ENCODE results near the gene MMAA.
"Not testable (repeated sequence)": the region's sequence is repeated elsewhere in the genome, so short reads cannot be mapped to it uniquely, and the experiment has no call there.

The MMAA gene

DNA sequence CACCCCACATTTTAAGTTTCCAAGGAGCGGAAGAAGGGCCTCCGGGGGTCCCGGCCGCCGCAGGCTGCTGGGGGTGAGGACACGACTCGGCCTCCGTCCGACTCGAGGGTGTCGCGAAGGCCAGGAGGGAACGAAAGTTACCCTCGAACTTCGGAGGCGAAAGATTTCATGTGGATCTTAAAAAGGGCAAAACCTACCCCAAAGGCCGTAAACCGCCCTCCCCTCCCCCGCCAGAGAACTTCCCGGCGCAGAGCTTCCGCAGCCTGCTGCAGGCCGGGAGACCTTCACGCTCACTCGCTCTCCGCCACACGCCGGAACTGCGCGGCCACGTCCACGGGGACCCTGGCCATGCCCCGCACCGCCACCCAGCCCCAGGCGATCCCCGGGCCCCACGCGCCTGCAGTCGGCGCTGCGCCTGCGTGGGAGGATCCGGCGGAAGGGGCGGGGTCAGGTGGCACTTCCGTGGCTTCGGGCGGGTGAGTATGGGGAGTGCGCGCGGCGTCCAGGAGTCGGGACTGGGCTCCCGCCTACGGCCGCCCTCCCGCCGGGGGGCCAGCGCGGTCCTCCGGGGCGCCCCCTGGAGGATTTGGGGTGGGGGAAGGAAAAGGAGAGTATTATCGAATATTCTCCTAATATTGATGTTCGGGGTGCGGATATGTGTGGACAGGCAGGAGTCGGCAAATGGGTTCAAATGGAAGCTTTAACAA, at the start of gene MMAA:
TSS of gene MMAA (plus strand) at position 454 of the 707 bp plus-strand sequence. CDS start 19,755 bp downstream, outside the sequence.
- peak; percentile 92 for DNase-seq (ENCODE audit: low read depth)

DNA sequence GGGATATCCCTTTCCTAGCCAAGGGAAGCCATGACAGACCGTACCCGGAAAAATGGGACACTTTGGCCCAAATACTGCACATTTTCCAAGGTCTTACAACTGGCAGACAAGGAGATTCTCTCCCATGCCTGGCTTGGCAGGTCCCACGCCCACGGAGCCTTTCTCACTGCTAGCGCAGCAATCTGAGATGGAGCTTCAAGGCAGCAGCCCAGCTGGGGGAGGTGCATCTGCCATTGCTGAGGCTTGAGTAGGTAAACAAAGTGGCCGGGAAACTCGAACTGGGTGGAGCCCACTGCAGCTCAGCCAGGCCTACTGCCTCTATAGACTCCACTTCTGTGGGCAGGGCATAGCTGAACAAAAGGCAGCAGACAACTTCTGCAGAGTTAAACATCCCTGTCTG, 44.6 kb upstream of the MMAA start:
- DNase-seq (ENCODE audit: low read depth), result not testable (repeated sequence)

GRCh38 chr4:145580906-145581305, 38.3 kb upstream of the MMAA start:
- no peak for DNase-seq (ENCODE audit: low read depth)

DNA sequence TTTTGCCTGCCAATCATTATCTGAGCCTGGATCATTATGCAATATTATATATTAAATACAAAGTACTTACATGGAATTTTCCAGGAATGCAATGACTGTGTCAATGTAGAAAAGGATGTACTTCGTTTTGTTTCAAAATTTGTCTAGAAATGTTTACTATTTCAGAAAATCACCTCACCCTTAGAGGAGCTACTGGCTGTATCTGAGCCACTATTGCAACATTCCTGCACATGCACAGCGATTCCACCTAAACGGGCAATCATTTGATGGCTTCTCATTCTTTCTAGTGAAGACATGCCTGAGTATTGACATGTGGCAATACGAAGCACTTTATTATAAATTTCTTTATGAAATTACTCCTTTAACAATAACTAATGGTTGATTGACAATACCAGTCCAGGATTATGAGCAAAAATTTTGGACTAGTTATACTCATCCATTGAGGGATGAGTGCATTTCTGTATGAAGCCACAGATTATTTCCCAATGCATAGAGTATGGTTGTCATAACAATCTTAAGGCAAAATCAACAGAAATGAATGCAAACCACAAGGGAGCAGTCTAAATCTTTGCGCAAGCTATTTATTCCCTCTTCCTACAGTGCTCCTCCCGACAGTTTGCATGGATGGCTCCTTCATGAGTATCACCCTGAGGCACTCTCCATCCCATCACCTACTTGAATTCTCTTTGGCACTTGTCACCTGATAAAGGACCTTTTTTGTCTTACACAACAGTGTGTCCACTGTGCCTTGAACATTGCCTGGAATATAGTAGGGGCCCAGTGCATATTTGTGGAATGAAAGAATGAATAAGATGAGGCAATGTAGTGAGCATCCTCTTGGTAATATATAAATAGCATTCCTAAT, 35.8 kb upstream of the MMAA start:
- DNase-seq (ENCODE audit: low read depth), result no peak

- DNase-seq (ENCODE audit: low read depth), result no peak
Observed at GRCh38 chr4:145587088-145587754, 32.0 kb upstream of the MMAA start.

GRCh38 chr4:145589381-145589780, 29.8 kb upstream of the MMAA start:
- DNase-seq (ENCODE audit: low read depth), result not testable (repeated sequence)

- no peak for DNase-seq (ENCODE audit: low read depth)
Observed at GRCh38 chr4:145589916-145590702, 29.1 kb upstream of the MMAA start.

- DNase-seq (ENCODE audit: low read depth), result no peak
Observed at GRCh38 chr4:145602129-145602760, 16.9 kb upstream of the MMAA start.

GRCh38 chr4:145605941-145606340, 13.2 kb upstream of the MMAA start:
- DNase-seq (ENCODE audit: low read depth), result no peak

GRCh38 chr4:145609481-145610427, 9.4 kb upstream of the MMAA start:
- DNase-seq (ENCODE audit: low read depth), result peak; percentile 35

- DNase-seq (ENCODE audit: low read depth), result no peak
Observed at GRCh38 chr4:145613566-145614232, 5.5 kb upstream of the MMAA start.

DNA sequence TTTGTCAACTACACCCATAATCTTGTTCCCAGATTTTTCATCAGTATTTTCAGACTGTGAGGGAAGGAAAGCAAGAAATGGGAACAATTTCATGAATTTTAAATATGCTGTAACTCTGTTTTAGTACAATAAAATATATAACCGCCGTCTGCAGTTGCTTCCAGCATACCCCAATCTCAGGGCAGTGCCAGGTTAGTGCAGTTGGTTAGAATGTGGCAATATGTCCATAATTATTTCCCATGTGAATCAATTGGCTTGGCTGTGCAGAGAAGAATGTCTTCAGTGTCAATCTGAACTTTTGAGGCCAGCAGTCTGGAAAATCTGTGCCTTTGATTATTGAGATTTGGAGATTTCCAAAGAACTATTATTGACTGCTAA, 5.0 kb upstream of the MMAA start:
- no peak for DNase-seq (ENCODE audit: low read depth)

DNA sequence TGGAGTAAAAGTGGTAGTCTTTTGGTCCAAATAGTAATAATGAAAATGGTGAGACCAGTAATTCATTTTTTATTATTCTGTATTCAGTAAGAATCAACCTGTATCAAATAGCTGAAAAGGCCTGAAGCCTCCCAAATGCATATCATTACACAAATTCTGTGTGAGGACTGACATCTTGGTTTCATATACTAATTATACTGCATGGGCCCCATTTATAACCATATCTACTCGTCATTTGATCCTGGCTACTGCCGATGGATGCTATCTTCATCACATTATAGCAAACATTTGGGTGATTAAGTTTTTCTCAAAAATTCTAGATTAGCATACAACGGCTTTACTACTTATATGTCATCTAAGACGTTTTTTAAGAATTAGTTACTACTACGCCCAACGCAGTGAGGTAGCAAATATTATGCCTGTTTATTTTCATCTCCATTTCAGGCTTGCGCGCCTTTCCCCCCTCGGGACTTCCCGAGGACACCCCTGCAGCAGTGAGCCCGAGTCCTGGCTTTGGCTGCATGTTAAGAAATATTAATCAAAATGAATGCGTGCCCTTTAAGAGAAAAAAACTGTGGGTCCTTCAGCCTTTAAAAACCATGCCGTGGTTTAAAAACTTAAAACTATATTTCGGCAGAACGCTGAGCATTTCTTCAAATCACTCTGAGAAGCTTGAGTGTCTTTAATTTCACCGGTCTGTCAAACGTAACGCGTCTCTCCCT, 814 bp upstream of the MMAA start:
- no peak for DNase-seq (ENCODE audit: low read depth)

GRCh38 chr4:145619639-145619996, 433 bp downstream of the MMAA start:
- peak; percentile 20 for DNase-seq (ENCODE audit: low read depth)

DNA sequence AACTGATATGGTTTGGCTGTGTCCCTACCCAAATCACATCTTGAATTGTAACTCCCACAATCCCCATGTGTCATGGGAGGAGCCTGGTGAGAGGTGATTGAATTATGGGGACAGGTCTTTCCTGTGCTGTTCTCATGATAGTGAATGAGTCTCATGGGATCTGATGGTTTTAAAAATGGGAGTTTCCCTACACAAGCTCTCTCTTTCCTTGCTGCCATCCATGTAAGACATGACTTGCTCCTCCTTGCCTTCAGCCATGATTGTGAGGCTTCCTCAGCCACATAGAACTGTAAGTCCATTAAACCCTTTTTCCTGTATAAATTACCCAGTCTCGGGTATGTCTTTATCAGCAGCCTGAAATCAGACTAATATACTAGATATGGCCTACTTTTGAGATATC, 2.9 kb downstream of the MMAA start:
- DNase-seq (ENCODE audit: low read depth), result not testable (repeated sequence)

- DNase-seq (ENCODE audit: low read depth), result no peak
Observed at GRCh38 chr4:145623831-145624230, 4.6 kb downstream of the MMAA start.

DNA sequence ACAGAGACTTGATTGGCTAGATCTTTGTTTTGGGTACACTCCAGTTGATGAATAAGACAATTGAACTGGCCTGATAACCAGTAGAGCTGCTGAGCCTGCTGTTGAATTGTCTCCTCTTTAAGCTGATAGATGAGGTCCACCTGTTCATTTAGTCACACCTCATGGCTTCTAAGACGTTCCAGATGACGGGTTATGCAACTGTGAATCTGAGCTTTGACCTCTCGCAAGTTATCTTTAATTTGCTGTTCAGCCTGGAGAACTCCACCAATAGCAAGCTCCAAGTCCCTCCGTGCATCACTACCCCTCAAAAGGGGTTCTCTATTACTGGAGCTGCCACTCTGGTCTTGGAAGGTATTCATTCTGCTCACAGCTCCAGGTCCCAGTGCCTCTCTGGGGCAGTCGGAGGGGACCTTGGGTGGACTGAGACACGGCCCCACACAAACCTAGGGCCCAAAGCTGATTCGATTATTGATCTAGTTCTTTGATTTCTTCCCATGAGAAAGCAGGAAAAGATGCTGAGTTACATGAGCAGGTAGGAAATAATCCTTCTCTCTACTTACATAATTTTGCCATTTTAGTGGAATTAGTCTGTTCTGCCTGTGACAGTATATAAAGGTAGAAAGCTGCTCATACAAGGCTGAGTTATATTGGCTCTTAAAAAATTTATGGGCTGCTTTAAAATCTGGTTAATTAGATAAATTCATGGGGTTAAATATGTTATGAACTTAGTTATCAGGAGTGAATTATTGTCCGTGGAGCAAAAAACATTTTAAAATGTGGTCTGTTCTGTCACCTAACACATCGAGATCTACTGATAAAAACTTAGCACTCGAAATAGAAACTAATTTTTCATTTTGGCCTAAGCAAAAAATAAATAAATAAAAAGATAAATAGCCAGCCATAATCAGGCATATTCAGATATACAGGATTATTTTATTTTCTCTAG, 6.8 kb downstream of the MMAA start:
- DNase-seq (ENCODE audit: low read depth), result no peak

GRCh38 chr4:145626623-145626982, 7.4 kb downstream of the MMAA start:
- no peak for DNase-seq (ENCODE audit: low read depth)
